ENCODE measurements around the gene MTM1.

Gene MTM1

GRCh38 chrX:150663073-150663472 is 94.7 kb downstream of the MTM1 start:
- DNase-seq (ENCODE audit: low read depth): no peak

DNA sequence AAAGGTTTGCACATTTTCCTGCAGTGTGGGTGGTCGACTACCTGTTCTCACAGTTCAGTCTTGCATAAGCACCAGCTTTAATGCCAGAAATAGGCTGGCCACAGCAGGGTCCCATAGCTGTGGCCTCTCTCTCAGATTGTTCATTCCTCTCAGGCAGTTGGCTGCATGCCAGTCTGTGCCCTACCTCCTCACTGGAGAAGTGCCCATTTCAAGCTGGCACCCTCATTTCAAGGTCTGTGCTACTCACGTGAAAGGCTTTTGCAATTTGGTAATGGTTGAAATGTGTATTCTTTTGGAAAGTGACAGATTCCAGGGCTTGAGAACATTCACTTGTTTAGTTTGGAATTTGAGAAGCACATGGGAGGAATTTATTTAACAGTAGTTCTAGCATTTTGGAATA is 95.9 kb downstream of the MTM1 start:
- DNase-seq (ENCODE audit: low read depth): no peak

DNA sequence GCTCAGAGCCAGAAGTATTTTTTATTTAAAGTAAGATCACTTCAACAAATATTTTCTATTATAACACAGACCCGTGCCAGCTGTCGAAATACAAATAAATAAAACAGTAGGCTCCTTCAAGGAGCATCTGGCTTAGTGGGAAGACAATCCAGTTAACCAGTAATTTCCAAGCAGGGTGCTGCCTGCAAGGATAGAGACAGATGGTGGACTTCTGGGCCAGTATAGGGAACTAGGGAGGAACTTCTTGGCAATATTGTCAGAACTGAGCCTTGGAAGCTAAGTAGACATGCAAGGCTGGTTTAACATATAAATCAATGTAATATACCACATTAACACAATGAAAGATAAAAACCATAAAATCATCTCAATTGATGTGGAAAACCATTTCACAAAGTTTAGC is 107.8 kb downstream of the MTM1 start:
- no peak for DNase-seq (ENCODE audit: low read depth)

- no peak for DNase-seq (ENCODE audit: low read depth)
Observed at GRCh38 chrX:150680974-150681373, 112.6 kb downstream of the MTM1 start.

GRCh38 chrX:150683112-150683511 is 114.7 kb downstream of the MTM1 start:
- no peak for DNase-seq (ENCODE audit: low read depth)

DNA sequence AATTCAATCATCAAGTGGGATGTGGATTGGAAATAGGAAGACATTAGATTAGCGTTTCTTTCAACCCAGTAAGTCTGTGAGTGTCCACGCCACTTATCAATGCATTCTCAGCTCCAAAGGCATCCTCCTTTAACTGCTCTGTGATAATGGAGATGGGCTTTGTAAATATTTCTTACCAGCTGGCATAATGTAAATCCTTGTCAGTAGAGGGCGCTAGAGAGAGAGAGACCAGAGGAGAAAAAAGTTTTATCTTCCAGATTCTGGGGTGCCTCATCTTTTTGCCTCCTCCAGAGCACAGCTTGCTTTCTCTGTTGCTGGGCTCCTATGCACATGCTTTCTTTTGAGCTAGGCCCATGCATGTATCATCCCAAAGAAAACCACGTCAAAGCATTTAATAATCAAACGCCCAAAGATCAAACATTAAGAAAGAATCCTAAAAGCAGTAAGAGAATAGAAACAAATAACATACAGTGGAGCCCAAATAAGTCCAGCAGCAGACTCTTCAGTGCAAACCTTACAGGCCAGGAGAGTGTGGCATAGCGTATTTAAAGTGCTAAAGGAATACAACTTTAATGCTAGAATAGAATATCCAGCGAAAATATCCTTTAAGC is 115.2 kb downstream of the MTM1 start:
- no peak for DNase-seq (ENCODE audit: low read depth)

- peak; percentile 79 for DNase-seq (ENCODE audit: low read depth)
Observed at GRCh38 chrX:150688911-150689451, 120.6 kb downstream of the MTM1 start.

DNA sequence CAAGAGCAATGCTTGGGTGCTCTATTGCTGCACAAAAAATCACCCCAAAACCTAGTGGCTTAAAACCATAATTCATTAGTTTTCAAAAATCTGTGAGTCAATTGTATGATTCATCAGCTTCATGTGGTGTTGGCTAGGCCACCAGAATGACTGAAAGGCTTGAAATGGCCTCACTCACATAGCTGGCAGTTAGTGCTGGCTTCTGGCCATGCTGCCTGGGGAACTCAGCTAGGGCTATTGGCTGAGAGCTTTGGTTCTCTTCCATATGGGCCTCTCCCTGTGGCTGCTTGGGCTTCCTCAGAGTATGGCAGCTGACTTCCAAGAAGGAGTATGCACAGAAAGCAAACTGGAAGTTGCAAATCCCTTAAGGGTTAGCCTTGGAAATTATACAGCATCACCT is 121.7 kb downstream of the MTM1 start:
- DNase-seq (ENCODE audit: low read depth): no peak

- no peak for DNase-seq (ENCODE audit: low read depth)
Observed at GRCh38 chrX:150692296-150692695, 123.9 kb downstream of the MTM1 start.

- no peak for DNase-seq (ENCODE audit: low read depth)
Observed at GRCh38 chrX:150692831-150693724, 124.7 kb downstream of the MTM1 start, which contains the start of gene MTMR1. MTMR1 (plus strand) TSS chrX:150693396; CDS start chrX:150693531, 135 bp downstream.

DNA sequence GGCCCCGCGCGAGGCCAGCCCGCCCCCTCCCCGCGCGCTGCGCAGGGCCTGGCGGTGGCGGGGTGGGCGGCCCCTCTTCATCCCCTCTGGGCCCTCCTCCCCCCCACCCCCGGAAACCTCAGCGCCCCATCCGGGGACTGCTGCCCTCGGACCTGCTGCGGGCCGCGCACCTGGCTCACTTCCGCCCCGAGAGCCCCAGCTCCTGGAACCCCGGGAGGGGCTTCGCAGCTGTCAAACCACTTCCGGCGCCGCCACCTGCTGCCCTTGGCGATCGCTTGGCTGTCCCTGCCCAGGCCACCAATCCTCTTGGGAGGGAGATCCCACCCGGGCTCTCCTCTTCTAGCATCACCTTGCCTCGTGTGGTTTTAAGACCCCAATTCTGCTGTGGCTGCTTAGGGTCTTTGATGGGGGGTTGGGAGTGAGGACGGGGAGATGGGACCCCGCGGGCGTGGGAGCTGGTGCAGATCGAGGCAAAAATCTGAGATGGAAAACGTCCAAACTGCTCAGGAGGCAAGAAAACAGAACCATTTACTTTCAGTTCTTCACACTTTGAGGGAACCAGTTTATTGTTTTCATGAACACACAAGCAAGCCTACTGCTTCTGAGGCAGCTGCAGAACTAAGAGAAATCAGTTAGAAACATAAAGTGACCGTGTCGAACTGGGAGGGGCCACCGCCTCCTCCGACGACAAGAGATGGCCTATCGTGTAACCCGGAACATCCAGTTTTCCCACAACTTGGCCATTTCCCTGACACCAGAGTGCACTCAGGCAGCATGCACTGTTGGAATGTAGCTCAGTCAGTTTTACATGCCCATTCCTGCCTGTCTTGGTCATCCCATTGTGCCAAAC is 125.5 kb downstream of the MTM1 start:
- no peak for DNase-seq (ENCODE audit: low read depth)

DNA sequence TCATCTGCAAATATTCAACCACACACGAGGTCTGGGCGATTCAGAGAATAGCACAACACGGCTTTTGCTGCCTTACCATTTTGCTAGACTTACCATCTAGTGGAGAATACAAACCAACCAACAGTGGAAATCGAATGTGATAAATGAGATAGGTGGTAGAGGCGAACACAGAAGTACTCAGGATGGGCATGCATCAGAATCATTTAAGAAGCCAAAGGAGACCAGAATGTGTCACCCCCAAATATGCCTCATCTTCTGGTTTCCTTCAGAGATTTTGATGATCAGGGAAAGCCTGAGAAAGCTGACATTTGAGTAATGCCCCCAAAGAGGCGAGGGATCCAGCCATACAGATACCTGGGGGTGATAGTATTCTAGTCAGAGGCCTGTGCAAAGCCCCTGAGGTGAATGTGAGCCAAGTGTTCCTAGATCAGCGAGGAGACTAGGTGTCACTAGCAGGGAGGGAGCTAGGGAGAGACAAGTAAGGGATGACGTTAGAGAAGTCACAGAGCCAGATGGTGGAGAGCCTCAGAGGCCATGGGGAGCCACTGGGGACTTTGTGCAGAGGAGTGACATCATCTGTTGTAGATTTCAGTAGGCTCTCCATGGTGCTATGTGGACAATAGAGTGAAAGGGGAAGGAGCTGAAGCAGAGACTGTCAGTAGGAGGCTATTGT is 126.5 kb downstream of the MTM1 start:
- no peak for DNase-seq (ENCODE audit: low read depth)

DNA sequence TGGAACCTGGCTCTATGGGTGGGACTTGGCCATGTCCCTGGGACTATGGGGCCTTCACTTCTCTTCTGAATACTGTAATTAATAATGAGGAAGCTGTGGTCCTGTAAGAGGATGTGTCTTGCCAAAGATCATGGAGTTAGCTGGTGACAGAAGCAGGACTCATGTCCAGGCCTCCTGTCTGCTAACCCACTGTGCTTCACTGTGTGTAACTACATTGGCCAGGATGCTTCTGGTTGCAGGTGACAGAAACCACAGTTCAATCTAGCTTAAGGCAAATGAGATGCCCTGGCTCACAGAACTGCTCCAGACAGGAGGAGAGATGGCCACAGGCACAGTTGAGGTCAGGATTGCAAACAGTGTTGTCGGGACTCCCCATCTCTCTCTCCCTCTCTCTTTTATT is 127.9 kb downstream of the MTM1 start:
- no peak for DNase-seq (ENCODE audit: low read depth)

- DNase-seq (ENCODE audit: low read depth): no peak
Observed at GRCh38 chrX:150696866-150697265, 128.4 kb downstream of the MTM1 start.

DNA sequence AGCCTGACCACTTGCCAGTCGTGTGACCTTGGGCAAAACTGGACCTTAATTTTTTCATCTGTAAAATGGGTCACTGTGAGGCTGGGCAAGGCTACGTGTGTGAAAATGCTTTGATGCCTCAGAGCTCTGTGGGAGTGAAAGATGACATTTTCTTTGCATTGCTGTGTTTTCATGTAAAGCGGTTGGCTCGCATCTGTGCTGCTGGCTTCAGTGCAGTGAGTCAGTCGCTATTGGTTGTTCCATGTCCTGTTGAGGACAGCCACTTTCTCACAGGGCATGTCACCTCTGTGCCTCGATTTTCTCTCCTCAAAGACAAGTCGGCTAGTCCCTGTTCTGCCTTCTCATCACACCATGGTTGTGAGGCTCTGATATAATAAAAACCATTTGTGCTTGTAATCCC is 129.2 kb downstream of the MTM1 start:
- no peak for DNase-seq (ENCODE audit: low read depth)

- no peak for DNase-seq (ENCODE audit: low read depth)
Observed at GRCh38 chrX:150698981-150699380, 130.6 kb downstream of the MTM1 start.

DNA sequence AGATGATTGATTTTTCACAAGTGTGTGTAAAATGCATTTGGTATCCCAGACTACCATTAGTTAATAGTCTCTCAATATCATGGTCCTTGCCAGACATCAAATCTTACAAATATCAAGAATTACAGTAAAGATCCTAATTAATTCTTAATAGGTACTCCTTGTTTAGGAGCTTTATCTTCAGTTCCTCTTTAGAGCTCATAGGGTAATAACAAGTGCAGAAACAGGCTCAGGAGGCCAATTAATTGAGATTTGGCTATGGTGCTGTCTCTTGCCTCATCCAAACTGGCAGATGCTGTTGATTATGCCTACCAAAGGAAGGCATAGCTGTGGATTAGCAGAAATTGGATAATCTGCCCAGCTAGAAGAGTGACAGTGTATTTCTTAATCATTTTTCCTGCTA is 131.7 kb downstream of the MTM1 start:
- no peak for DNase-seq (ENCODE audit: low read depth)

GRCh38 chrX:150701377-150701776 is 133.0 kb downstream of the MTM1 start:
- DNase-seq (ENCODE audit: low read depth): no peak

DNA sequence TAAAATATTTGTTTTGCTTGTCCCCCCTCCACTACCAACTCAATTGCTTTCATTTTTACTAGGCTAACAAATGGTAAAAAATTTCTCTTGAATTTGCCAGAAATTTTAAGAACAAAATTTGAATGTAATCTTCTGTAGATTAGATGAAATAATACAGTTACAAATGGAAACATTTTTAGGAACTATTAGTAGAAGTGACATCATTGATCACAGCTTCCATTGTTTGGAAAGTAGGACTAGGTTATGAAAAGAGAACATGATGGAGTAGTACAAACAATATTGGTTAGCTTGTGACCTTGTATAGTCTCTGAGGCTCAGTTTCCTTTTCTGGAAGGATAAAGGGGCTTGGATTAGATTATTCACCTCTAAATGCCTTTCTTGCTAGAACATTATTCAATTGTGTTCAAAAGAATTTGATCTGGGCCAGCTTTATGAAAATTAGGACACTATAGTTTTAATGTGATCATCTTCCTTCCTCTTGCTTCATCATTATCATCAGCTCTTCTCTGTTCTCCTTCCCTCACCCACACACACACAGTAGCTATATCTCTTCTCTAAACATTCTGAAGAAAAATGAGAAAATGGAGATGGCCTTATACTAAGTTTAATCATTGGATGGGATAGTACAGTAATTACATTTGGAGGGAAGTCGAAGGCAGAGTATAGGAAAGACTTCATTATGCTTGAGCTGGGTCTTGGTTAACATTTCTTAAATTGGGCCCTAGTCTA is 134.7 kb downstream of the MTM1 start:
- no peak for DNase-seq (ENCODE audit: low read depth)

DNA sequence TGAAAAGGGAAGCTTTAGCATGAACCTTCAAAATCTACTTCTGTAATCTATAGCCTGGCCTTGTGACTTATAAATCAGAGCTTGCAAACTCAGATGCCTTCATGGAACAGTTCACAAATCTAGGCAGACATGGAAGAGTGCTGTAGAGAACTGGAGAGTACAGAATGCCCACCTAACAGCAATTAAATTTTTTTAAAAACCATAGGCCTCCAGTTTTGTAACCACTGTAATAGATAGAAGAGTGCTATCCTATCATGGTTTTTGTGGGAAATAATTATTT is 135.2 kb downstream of the MTM1 start:
- no peak for DNase-seq (ENCODE audit: low read depth)

- no peak for DNase-seq (ENCODE audit: low read depth)
Observed at GRCh38 chrX:150704030-150704613, 135.7 kb downstream of the MTM1 start.
